Measurements from ENCODE around the gene ARL2BP. TPM values are rescaled to one million over a fixed set of nuclear protein-coding genes. Genes with fewer than 3 reads are reported as not detected.
A peak's percentile ranks its signal among the peaks of the same experiment; 100 is the strongest.

The ARL2BP gene
- total and polyA plus RNA-seq, 9 of the 15 experiments (the other 6 are each of a cell fraction or from before 2014, with no cell fraction given), result 16.7 to 41.8 (median 27.2) TPM

DNA sequence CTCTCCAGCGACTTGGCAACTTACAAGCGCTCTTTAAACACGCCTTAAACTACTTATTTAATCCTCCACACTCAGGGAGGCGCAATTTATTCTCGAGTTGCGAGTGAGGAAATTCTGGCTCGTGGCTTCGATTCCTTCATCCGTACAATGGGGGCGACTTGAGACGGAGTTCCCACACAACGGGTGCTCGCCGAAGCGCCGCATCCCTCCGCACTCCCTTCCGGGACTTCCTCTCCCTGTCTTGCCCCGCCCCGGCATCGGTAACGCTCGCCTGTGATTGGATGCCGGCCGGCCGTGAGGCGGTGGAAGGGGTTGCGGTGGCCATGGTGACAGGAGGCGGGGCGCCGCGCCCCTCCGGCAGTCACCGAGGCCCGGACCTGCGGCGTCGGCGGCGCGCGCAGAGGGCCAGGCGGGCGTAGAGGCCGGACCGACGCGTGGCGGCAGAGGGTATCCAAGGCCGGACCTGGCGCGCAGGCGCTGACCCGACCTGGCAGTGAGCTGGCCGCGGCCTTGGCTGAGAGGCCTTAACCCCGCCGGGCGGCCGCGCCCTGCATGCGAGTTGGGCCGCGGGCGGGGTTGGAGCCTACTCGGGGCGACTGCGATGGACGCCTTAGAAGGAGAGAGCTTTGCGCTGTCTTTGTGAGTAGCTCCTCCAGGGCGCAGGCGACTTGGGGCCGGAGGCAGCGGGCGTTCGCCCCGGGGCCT, at the start of gene ARL2BP (continued):
- TF ChIP-seq POU5F1 (IDR thresholded peaks at IDR 0.05; ENCODE audit: borderline replicate concordance, low read depth, low read length, partially characterized antibody) (no peak), FOSL1 (tag; conservative IDR thresholded peaks at IDR 0.05) (peak; percentile 46; the same call in 1 of the 2 replicates), NR2C2 (CRISPR knock-in tag; IDR thresholded peaks at IDR 0.05) (no peak), NR2C2 (tag; IDR thresholded peaks at IDR 0.05) (peak; percentile 84), DACH1 (IDR thresholded peaks at IDR 0.05; ENCODE audit: partially characterized antibody) (no peak), ZFP1 (CRISPR knock-in tag; IDR thresholded peaks at IDR 0.05) (no peak), BHLHE40 (IDR thresholded peaks at IDR 0.05; ENCODE audit: low read length) (no peak), TAF7 (tag; IDR thresholded peaks at IDR 0.05) (0 out of 2 replicates have a peak, but pooled peaks have one; percentile 27), SETDB1 (IDR thresholded peaks at IDR 0.05; ENCODE audit: low read length) (no peak), XRCC5 (IDR thresholded peaks at IDR 0.05; ENCODE audit: low read depth, low read length) (peak; percentile 85), MTF1 (CRISPR knock-in tag; IDR thresholded peaks at IDR 0.05; ENCODE audit: borderline replicate concordance) (no peak), ZNF263 (CRISPR knock-in tag; IDR thresholded peaks at IDR 0.05; ENCODE audit: borderline replicate concordance) (peak; percentile 83; the same call in 1 of the 2 replicates), RAD51 (IDR thresholded peaks at IDR 0.05; ENCODE audit: borderline replicate concordance, low read depth) (0 out of 2 replicates have a peak, but pooled peaks have one; percentile 3), ARHGAP35 (IDR thresholded peaks at IDR 0.05; ENCODE audit: partially characterized antibody) (no peak), ZNF165 (CRISPR knock-in tag; IDR thresholded peaks at IDR 0.05; ENCODE audit: borderline replicate concordance) (no peak), GTF2A2 (tag; IDR thresholded peaks at IDR 0.05) (no peak)
- TF ChIP-seq, protein P1, sequence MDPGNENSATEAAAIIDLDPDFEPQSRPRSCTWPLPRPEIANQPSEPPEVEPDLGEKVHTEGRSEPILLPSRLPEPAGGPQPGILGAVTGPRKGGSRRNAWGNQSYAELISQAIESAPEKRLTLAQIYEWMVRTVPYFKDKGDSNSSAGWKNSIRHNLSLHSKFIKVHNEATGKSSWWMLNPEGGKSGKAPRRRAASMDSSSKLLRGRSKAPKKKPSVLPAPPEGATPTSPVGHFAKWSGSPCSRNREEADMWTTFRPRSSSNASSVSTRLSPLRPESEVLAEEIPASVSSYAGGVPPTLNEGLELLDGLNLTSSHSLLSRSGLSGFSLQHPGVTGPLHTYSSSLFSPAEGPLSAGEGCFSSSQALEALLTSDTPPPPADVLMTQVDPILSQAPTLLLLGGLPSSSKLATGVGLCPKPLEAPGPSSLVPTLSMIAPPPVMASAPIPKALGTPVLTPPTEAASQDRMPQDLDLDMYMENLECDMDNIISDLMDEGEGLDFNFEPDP (CRISPR knock-in tag; IDR thresholded peaks at IDR 0.05), result no peak
- TF ChIP-seq, protein P2, sequence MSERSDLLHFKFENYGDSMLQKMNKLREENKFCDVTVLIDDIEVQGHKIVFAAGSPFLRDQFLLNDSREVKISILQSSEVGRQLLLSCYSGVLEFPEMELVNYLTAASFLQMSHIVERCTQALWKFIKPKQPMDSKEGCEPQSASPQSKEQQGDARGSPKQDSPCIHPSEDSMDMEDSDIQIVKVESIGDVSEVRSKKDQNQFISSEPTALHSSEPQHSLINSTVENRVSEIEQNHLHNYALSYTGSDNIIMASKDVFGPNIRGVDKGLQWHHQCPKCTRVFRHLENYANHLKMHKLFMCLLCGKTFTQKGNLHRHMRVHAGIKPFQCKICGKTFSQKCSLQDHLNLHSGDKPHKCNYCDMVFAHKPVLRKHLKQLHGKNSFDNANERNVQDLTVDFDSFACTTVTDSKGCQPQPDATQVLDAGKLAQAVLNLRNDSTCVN (CRISPR knock-in tag; IDR thresholded peaks at IDR 0.05), result no peak; the same call in 1 of the 2 replicates
- TF ChIP-seq, protein P3, sequence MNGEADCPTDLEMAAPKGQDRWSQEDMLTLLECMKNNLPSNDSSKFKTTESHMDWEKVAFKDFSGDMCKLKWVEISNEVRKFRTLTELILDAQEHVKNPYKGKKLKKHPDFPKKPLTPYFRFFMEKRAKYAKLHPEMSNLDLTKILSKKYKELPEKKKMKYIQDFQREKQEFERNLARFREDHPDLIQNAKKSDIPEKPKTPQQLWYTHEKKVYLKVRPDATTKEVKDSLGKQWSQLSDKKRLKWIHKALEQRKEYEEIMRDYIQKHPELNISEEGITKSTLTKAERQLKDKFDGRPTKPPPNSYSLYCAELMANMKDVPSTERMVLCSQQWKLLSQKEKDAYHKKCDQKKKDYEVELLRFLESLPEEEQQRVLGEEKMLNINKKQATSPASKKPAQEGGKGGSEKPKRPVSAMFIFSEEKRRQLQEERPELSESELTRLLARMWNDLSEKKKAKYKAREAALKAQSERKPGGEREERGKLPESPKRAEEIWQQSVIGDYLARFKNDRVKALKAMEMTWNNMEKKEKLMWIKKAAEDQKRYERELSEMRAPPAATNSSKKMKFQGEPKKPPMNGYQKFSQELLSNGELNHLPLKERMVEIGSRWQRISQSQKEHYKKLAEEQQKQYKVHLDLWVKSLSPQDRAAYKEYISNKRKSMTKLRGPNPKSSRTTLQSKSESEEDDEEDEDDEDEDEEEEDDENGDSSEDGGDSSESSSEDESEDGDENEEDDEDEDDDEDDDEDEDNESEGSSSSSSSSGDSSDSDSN (IDR thresholded peaks at IDR 0.05; ENCODE audit: borderline replicate concordance in 1 of 2, low read depth in 2 of 2, low read length in 2 of 2), result peak; percentile 28 to 49; a peak in 1 of 4 replicates
- TF ChIP-seq, protein P4, sequence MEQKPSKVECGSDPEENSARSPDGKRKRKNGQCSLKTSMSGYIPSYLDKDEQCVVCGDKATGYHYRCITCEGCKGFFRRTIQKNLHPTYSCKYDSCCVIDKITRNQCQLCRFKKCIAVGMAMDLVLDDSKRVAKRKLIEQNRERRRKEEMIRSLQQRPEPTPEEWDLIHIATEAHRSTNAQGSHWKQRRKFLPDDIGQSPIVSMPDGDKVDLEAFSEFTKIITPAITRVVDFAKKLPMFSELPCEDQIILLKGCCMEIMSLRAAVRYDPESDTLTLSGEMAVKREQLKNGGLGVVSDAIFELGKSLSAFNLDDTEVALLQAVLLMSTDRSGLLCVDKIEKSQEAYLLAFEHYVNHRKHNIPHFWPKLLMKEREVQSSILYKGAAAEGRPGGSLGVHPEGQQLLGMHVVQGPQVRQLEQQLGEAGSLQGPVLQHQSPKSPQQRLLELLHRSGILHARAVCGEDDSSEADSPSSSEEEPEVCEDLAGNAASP (IDR thresholded peaks at IDR 0.05), result no peak

Data from K562 (cell line).